HCT116 (cell line): ENCODE data around the gene ERRFI1. TPM values are rescaled to one million over a fixed set of nuclear protein-coding genes. Genes with fewer than 3 reads are reported as not detected.

Experiments
- ATAC-seq: fragments of 200-7000 bp; cut with Tn5 transposase; 2 replicates; pipeline ENCODE4 v1.9.1; 2020; ENCODE audit warnings: mild to moderate bottlenecking, moderate library complexity
- BruUV-seq: library from RNA; stranded (reverse); fragments of 400-500 nt; replicated peaks from 2 replicates; lab custom pipeline; 2021; lab: Mats Ljungman, UMichigan
- CTCF ChIA-PET: fragments of 300-600 bp; sonication (Branson Sonifier 250); formaldehyde crosslinking; loops from one replicate; lab custom pipeline; 2021; ENCODE audit warnings: antibody characterized with exemption; lab: Charles Lee
- POLR2A ChIA-PET: fragments of 300-600, 350-600 bp; sonication (Branson Sonifier 250); formaldehyde crosslinking; loops from one replicate; lab custom pipeline; 2021; ENCODE audit warnings: antibody characterized with exemption; lab: Charles Lee
- RAD21 ChIA-PET, 2 experiments: fragments of 300-600 bp; sonication (Branson Sonifier 250); formaldehyde crosslinking; loops; one replicate each; lab custom pipeline; 2023; ENCODE audit warnings: low total read pairs in 2 of 2; ENCODE audit not compliant: uncharacterized antibody in 2 of 2, unreplicated experiment in 2 of 2, low non-redundant PET in 1 of 2; lab: Charles Lee
- DNase-seq: peaks from one replicate; pipeline ENCODE4 v3.0.0-alpha.2; 2010; ENCODE audit warnings: low read depth, low spot score
- H2AFZ ChIP-seq: fragments of 200-600 bp; shearing (Covaris generic), sonication (generic); 2 replicates; pipeline ENCODE4 v1.6.1; 2017; ENCODE audit warnings: low read depth, mixed run types, mixed read lengths, antibody characterized with exemption, low read length; ENCODE audit not compliant: poor library complexity, severe bottlenecking
- H3K27ac ChIP-seq: 2 replicates; pipeline ENCODE4 v1.5.1; 2012; ENCODE audit warnings: low read depth, low read length
- H3K27me3 ChIP-seq: fragments of 200-600 bp; sonication (generic); 2 replicates; pipeline ENCODE4 v1.6.1; 2016; ENCODE audit warnings: mixed run types, low read length, mixed read lengths; ENCODE audit not compliant: insufficient read depth
- H3K36me3 ChIP-seq, 2 experiments: fragments of 200-500 bp in 1 of 2; fragments of 200-600 bp in 1 of 2; sonication (Bioruptor generic) in 1 of 2; sonication (generic) in 1 of 2; 2 replicates each; pipeline versions ENCODE4 v1.5.1 to v1.6.1; 2014 to 2016; ENCODE audit warnings: low read length in 2 of 2, inconsistent platforms in 1 of 2, mixed read lengths in 1 of 2, mixed run types in 1 of 2; ENCODE audit not compliant: insufficient read depth in 2 of 2, control insufficient read depth in 1 of 2
- H3K4me1 ChIP-seq, 2 experiments: fragments of 200-600 bp in 1 of 2; sonication (generic) in 1 of 2; 2 replicates each; pipeline versions ENCODE4 v1.5.1 to v1.6.1; 2012 to 2017; ENCODE audit warnings: low read length in 2 of 2, inconsistent platforms in 1 of 2, mild to moderate bottlenecking in 1 of 2, mixed read lengths in 1 of 2, mixed run types in 1 of 2, moderate library complexity in 1 of 2; ENCODE audit not compliant: insufficient read depth in 2 of 2, control insufficient read depth in 1 of 2
- H3K4me2 ChIP-seq: fragments of 200-600 bp; sonication (generic); 2 replicates; pipeline ENCODE4 v1.6.1; 2017; ENCODE audit warnings: mixed run types, low read length, mixed read lengths
- H3K4me3 ChIP-seq, 2 experiments: fragments of 200-600 bp in 1 of 2; sonication (generic) in 1 of 2; replicated peaks in 1 of 2; 2 replicates each; pipeline ENCODE4 v1.5.1; 2011 to 2016; ENCODE audit warnings: low read length in 2 of 2, control low read depth in 1 of 2, low read depth in 1 of 2, mild to moderate bottlenecking in 1 of 2, mixed read lengths in 1 of 2, mixed run types in 1 of 2
- H3K79me2 ChIP-seq: fragments of 200-600 bp; sonication (generic); 2 replicates; pipeline ENCODE4 v1.6.1; 2017; ENCODE audit warnings: mild to moderate bottlenecking, mixed run types, low read length, moderate library complexity, mixed read lengths; ENCODE audit not compliant: insufficient read depth
- H3K9ac ChIP-seq: fragments of 200-600 bp; sonication (generic); 2 replicates; pipeline ENCODE4 v1.6.1; 2016; ENCODE audit warnings: low read length, mixed read lengths
- H3K9me2 ChIP-seq: fragments of 200-600 bp; sonication (generic), shearing (Covaris generic); 2 replicates; pipeline ENCODE4 v1.6.1; 2017; ENCODE audit warnings: mixed run types, mild to moderate bottlenecking, moderate library complexity; ENCODE audit not compliant: insufficient read depth
- H3K9me3 ChIP-seq, 2 experiments: fragments of 200-500 bp in 1 of 2; fragments of 200-600 bp in 1 of 2; sonication (Bioruptor generic) in 1 of 2; sonication (generic) in 1 of 2; 2 replicates each; pipeline ENCODE4 v1.6.1; 2014 to 2017; ENCODE audit warnings: low read length in 2 of 2, mixed read lengths in 2 of 2, inconsistent platforms in 1 of 2, low read depth in 1 of 2, mild to moderate bottlenecking in 1 of 2, mixed run types in 1 of 2, moderate library complexity in 1 of 2; ENCODE audit not compliant: control insufficient read depth in 1 of 2, insufficient read depth in 1 of 2
- H4K20me1 ChIP-seq: fragments of 200-600 bp; sonication (generic), shearing (Covaris generic); 2 replicates; pipeline ENCODE4 v1.6.1; 2017; ENCODE audit warnings: mixed run types, mild to moderate bottlenecking, moderate library complexity; ENCODE audit not compliant: insufficient read depth
- EZH2phosphoT487 ChIP-seq: fragments of 200-600 bp; IDR thresholded peaks from 2 replicates; pipeline ENCODE4 v1.6.1; 2018; ENCODE audit warnings: antibody characterized with exemption, borderline replicate concordance
- JUND ChIP-seq: IDR thresholded peaks from 2 replicates; pipeline ENCODE4 v1.6.1; 2012
- POLR2A ChIP-seq: IDR thresholded peaks from 2 replicates; pipeline ENCODE4 v1.7.0; 2011; ENCODE audit warnings: borderline replicate concordance; ENCODE audit not compliant: insufficient read depth, insufficient read length; ENCODE audit errors: extremely low read depth
- POLR2AphosphoS5 ChIP-seq: IDR thresholded peaks from 2 replicates; pipeline ENCODE4 v1.6.1; 2011; ENCODE audit warnings: mild to moderate bottlenecking, low read depth, low read length, moderate library complexity
- TCF7L2 ChIP-seq: IDR thresholded peaks from 2 replicates; pipeline ENCODE4 v1.7.0; 2011; ENCODE audit warnings: borderline replicate concordance, inconsistent platforms; ENCODE audit not compliant: insufficient read depth, insufficient read length; ENCODE audit errors: extremely low read depth
- YY1 ChIP-seq: IDR thresholded peaks from 2 replicates; pipeline ENCODE4 v1.6.1; 2011; ENCODE audit warnings: low read length, low read depth, moderate library complexity, mild to moderate bottlenecking; ENCODE audit not compliant: insufficient replicate concordance; ENCODE audit errors: extremely low read depth
- intact Hi-C: fragments of 100-400 bp; cut with micrococcal nuclease; formaldehyde crosslinking; loops from 2 replicates; pipeline ENCODE4 v1.10.0; 2022
- total RNA-seq: library from RNA; stranded (reverse); gene quantifications from one replicate; pipeline ENCODE4 v1.2.1, GENCODE V29; 2021; ENCODE audit not compliant: unreplicated experiment
- TF ChIP-seq, protein P1 (sequence below): IDR thresholded peaks from 2 replicates; pipeline ENCODE4 v1.6.1; 2011; ENCODE audit warnings: mild to moderate bottlenecking, low read length, moderate library complexity; ENCODE audit not compliant: insufficient replicate concordance; ENCODE audit errors: extremely low read depth

ERRFI1 gene
- total RNA-seq, 1 experiment from 2014 or later: 777 TPM

DNA sequence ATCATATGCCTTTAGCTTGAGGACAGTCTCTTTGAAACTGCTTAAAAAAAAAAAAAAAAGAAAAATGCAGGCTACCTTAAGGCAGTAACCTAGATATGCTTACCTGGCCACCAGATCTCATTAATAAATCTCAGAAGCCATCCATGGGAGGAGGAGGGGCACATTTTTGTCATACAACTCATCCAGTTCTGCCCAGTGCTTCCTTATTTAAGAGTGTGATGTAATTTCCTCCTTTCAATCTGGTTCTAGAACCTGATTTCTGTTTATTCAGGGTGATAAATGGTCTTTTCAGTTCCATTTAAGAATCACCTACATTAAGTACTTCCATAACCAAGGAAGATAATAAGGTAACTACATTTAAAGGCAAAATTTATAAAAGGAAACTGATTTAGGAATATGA lies 6.1 kb downstream of the ERRFI1 start:
- ATAC-seq (peak; percentile 41), DNase-seq (no peak)
- 0 out of 4 replicates have a peak overlapping the region, but pooled peaks of 1 of the 2 experiments have one; percentile 2 for H3K4me3 ChIP-seq
- no peaks in the 10 kb centered on the region for H3K9me3 ChIP-seq
- H2AFZ ChIP-seq: no peak overlapping the region
- BruUV-seq: no TSS peak
- POLR2A ChIA-PET: interaction anchor here (1.1 to 1.4 kb wide), 2 partner anchors 20 to 294 kb away, joined by 3 to 6 read pairs; no protein-coding TSS in a partner anchor
- peak overlapping the region; percentile 99 for H3K27ac ChIP-seq
- H3K27me3 ChIP-seq: no peaks in the 10 kb centered on the region
- RAD21 ChIA-PET: no interaction called here
- peaks cover 31 to 69% of the 10 kb centered on the region in 2 experiments for H3K36me3 ChIP-seq
- H3K9ac ChIP-seq: peak overlapping the region; percentile 91
- no peaks in the 10 kb centered on the region for H3K9me2 ChIP-seq
- intact Hi-C loops: loop anchor here (2.0 kb wide), 1 partner anchor 295 kb away; no protein-coding TSS in a partner anchor
- peaks cover 96% of the 10 kb centered on the region for H4K20me1 ChIP-seq
- TF ChIP-seq POLR2AphosphoS5 (peak; percentile 77), JUND (no peak), YY1 (no peak), EZH2phosphoT487 (no peak), TCF7L2 (no peak)
- H3K4me1 ChIP-seq: peaks cover 91 to 100% of the 10 kb centered on the region in 2 experiments
- H3K4me2 ChIP-seq: peak overlapping the region; percentile 95
- CTCF ChIA-PET: no interaction called here
- H3K79me2 ChIP-seq: peaks cover 100% of the 10 kb centered on the region

GRCh38 chr1:8019229-8019620 lies 6.9 kb downstream of the ERRFI1 start:
- Histone ChIP-seq H3K27ac (peak overlapping the region; percentile 99), H3K9me3 (no peaks in the 10 kb centered on the region), H3K4me2 (peak overlapping the region; percentile 95), H3K9ac (peak overlapping the region; percentile 91), H3K4me1 (peaks cover 90 to 99% of the 10 kb centered on the region in 2 experiments), H3K36me3 (peaks cover 33 to 70% of the 10 kb centered on the region in 2 experiments), H3K79me2 (peaks cover 100% of the 10 kb centered on the region), H2AFZ (no peak overlapping the region), H3K4me3 (no peak overlapping the region), H3K27me3 (no peaks in the 10 kb centered on the region), H4K20me1 (peaks cover 96% of the 10 kb centered on the region), H3K9me2 (no peaks in the 10 kb centered on the region)
- ChIA-PET POLR2A (interaction anchor here (0.7 to 1.5 kb wide), 6 partner anchors 21 to 295 kb away, joined by 3 to 6 read pairs (median 4); no protein-coding TSS in a partner anchor), RAD21 (no interaction called here), CTCF (no interaction called here)
- intact Hi-C loops: no loop called here
- DNase-seq (no peak), ATAC-seq (no peak)
- TF ChIP-seq POLR2A: no peak
- TF ChIP-seq, protein P1, sequence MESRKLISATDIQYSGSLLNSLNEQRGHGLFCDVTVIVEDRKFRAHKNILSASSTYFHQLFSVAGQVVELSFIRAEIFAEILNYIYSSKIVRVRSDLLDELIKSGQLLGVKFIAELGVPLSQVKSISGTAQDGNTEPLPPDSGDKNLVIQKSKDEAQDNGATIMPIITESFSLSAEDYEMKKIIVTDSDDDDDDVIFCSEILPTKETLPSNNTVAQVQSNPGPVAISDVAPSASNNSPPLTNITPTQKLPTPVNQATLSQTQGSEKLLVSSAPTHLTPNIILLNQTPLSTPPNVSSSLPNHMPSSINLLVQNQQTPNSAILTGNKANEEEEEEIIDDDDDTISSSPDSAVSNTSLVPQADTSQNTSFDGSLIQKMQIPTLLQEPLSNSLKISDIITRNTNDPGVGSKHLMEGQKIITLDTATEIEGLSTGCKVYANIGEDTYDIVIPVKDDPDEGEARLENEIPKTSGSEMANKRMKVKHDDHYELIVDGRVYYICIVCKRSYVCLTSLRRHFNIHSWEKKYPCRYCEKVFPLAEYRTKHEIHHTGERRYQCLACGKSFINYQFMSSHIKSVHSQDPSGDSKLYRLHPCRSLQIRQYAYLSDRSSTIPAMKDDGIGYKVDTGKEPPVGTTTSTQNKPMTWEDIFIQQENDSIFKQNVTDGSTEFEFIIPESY: no peak
- no TSS peak for BruUV-seq
